Endometrial microvascular endothelial cells (primary cell): ENCODE measurements around the gene CLEC20A. TPM values are rescaled to one million over a fixed set of nuclear protein-coding genes. Genes with fewer than 3 reads are reported as not detected.

ENCODE experiments used
- in situ Hi-C: cut with HindIII; loops from 2 replicates; pipeline ENCODE4 v1.10.0; 2017; ENCODE audit warnings: low sequenced_read_pairs, low pct_unique_long_range_greater_than_20kb; ENCODE audit errors: inconsistent ontology term
- total RNA-seq: library from RNA; depleted of rRNA; stranded (reverse); fragments of >200 nt; gene quantifications from one replicate; pipeline ENCODE4 v1.2.3, GENCODE V29; 2015; ENCODE audit errors: inconsistent ontology term

Gene CLEC20A
- not detected for total RNA-seq

DNA sequence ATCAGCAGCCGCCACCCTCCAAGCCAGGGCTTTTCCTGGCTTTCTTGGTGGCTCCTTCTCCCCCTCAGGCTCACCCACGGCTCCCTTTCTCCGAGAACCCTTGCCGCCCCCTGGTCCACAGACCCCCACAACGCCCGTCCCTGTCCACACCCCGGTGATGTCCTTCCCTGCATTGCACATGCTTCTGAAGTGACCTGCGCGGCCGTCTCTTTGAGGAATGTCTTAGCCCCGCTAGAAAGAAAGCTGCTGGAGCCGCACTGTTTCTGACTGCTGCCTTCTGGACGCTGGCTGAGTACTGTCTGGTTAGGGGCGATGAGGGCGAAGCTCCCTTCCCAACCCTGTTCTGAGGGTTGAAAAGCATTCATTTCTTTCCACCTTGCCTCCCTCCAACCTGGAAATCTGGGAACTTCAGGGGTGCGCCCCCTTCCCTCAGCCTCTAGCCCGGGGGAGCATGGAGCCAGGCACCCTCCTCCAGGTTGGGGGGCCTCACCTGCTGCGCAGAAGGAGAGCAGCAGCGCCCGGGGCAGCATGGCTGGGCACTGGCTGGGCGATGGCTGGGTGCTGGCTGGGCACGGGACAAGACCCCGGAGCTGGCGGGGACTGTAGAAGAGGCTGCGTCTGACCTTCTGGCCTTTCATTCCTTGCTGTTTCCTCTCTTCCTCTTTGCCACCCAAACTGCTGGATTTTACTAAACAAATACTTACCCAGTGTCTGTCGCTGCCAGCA lies at the start of gene CLEC20A:
Gene CLEC20A, minus strand, starts transcription at position 555 of the 726 bp plus-strand sequence. Its CDS starts 25 bp downstream, at position 530.
- in situ Hi-C loops = no loop called here

DNA sequence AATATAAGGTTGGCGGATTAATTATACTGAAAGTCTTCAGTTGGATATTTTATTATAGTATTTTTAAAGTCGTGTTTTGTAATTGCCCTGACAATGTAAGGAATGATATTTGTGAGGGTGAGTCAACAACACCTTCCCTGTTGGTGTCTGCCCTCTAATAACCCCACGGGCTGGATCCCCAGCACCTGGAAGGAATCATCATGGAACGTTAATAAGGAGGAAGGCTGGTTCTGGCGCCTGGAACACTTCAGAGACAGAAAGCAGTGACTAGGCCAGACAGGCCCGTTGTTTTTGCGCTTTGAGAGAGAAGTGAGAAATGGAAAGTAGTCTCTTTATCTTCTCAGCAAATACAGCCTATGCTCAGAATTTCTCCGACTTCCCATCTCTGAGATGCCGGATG lies 47.8 kb upstream of the CLEC20A start:
- in situ Hi-C loops = no loop called here

DNA sequence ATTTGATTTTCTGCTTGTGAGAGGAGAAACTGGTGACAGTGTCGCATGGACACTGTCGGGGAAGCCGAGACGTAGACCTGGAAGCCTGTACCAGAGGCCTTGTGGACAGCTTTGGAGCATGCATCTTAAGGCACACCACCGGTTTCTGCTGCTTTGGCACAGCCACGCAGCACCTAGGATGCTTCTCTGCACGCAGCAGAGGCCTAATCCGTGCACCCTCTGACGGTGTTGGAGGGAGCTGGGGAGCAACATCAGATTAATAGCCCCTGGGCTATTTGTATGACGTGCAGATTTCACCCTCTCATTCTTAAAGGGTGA lies 46.5 kb upstream of the CLEC20A start:
- in situ Hi-C loops = no loop called here

DNA sequence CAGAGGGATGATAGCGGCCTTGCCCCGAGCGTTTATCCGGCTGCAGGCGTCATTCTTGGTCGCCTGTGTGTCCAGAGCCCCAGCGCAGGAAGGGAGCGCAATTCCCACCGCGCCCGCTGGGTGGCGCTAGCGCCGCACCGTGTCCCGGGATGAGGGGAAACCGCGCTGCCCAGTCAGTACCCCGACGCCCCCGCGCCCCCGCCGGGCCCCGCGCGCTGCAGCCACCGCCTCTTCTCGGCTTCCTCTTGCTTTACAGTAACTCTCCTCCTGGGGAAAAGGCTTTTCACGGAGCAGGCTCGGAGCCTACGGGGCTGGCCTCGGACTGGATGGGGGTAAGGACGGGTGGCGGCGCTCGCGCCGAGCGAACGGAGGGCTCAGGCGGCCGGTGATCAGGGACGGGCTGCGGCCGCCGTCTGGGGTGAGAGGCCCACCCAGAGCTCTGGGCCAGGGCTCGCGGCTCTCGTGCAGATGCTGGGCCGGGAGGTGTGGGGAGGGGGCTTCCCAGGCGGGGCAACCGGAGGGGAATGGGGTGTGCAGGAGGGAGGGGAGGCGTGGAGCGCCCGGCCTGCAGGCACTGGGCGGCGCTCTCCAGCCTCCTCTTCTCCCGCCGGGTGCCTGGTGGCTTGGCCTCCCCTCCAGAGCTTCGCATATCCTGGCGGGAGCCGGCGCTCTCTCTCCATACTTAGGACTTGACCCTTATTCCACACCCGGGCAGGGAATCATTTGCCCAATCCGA lies 46.0 kb upstream of the CLEC20A start:
- in situ Hi-C loops = no loop called here

DNA sequence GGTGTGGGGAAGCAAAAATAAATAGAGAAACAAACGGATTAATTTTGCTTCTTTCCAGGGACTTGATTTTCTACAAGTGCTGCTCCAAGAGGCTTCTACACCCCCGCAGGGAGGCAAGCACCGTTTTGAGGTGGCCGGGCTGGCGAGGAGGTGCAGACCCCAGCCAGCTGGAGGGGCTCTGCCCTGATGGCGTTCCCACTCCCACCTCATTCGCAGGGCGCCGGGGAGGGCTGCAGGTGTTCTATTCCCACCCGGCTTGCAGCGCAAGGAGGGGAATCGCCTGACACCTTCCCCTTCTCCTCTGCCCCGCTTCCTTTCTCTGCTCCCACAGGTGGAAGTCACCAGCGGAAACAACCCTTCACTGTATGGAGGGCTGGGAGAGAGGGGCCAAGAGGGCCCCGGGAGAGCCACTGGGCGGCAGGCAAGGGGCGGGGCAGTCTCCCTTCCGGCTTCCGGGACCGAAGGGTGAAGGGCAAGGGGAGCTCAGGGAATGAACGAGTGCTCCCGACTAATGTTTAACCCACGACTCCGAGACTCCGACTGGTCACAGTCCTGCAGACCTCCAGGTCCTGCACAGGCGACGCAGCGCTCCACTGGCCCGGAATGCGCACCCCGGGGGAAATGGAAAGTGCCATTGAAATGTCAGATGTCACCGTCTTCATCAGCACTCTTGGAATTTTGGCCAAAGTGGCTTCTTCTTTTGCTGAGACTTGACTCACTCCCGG lies 45.2 kb upstream of the CLEC20A start:
- in situ Hi-C loops = no loop called here

DNA sequence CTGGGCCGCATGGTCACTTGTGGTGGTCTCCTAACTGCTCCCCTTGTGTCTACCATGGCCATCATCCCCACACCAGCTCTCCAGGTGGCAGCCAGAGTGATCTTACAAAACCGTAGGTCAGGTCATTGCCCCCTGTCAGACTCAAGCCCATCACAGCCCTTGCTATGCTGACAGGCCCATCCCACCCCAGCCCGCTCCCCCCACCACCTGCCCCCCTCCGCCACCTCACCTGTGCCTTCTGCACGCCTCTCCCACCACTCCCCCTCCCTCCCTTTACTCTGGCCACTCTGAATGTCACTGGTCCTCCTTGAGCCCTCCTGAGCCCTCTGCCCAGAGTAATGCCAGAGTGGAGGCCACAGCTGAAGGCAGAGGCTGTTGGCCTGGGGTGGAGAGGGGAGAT lies 44.6 kb upstream of the CLEC20A start:
- in situ Hi-C loops = no loop called here

DNA sequence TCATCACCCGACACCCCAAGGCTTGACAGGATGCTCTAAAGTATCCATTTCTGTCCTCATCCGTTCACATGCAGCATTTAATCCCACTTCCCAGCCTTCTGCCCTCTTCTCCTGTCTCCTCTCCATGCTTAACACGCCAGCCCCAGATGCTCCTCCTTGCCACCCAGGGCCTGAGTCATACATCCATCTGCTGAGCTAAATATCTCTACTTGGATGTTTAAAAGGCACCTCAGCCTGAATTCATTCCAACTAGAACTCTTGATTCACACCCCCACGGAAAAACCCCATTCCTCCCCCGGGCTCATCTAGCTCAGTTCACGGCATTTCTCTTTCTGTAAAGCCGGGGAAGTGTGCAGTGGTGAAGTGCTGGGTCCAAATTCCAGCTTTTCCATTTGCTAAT lies 43.9 kb upstream of the CLEC20A start:
- in situ Hi-C loops = no loop called here

DNA sequence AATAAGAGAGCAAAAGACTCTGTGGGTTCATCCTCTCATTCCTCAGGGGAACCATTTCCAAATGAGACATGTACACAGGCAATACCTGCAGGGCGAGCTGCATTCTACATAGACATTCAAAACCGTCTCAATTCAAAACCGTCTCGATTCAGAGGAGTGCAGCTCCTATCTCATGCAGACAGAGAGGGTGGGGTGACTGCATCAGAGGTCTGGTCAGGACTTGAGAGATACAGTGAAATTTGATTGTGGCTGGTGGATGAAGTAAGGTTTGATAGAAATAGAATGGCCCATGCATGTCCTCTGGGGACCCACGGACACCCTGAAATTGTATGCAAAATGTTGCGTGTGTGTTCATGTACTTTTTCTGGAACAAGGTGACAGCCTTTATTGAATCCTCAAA lies 43.4 kb upstream of the CLEC20A start:
- in situ Hi-C loops = no loop called here

DNA sequence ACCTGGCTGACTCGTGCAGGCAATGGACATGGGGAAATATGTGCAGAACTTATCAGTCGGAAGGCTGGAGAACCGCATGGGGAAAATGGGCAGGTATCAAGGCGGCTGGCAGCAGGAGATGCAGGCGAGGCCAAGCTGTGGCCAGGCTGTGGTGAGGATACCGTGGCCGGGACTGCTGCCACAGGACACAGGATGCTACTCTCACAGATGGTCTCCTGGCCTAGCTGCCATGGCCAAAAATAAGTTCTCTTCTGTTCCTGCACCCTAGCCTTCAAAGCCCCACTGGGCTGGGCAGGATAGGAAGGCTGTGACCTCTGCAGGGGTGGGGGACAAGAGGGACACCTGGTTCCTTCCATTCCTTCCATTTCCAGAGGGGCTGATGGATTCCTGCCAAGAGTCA lies 42.5 kb upstream of the CLEC20A start:
- in situ Hi-C loops = no loop called here

DNA sequence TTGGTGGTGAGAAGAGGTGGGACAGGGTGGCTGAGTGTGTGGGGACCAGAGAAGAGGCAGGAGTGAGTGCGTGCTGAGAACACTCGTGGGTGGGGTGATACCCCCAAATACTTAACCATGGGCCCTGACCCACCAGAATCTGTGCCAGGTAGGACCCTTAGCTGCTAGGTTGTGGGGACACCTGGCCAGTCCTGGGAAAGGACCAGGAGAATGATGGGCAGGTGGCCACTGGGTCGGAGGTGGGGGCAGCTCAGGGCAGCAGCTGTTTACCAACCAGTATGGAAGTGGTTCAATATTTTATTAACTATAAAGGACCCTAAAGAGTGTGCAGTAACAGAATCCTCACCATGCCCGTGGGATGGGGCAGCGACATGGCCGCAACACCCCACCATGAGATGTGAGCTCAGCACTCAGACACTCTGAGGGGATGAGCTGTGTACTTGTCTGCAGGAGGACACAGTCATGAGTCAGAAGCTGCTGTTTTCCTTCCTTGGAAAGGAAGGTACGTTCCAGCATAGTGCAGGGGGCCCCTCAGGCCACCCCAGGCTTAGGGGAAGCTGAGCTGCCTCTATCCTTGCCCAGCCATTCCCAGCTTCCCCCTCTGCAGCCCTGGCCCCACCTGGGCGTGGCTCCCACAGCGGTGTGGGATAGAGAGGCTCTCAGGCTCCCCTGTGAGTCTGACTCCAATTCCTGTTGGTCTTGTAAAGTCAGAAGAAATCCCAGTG lies 41.6 kb upstream of the CLEC20A start:
- in situ Hi-C loops = no loop called here

DNA sequence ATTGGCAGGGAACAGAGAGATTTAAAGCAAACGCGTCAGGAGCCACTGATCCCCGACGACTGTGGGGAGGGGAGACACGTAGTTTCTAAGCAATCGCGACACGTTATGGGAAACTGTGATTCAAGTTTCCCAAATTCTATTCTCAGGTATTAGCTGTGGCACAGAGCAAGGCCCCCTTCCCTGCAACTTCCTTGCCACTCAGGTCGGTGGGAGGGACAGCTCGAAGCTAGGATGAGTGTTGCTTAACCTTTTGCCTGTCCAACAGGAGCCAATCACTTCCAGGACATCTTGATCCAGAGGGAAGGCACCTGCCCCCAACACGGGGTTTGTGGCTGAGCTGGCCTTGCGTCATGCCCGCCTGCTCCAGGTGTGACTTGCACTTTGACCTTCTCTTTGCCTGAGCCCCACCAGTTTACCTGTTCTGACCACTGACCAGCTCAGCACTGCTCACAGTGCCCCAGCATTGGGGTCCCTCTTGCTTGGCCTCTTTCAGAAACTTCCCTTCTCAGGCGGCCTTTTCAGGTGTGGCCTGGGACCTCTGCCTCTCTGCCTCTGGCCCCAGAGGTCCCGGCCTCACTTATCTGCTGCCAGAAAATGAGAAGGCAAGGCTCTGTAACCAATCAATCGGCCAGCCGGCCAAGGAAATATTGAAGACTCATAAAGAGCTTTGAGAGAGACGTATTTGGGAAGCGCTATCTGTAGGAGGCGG lies 40.8 kb upstream of the CLEC20A start:
- in situ Hi-C loops = no loop called here

DNA sequence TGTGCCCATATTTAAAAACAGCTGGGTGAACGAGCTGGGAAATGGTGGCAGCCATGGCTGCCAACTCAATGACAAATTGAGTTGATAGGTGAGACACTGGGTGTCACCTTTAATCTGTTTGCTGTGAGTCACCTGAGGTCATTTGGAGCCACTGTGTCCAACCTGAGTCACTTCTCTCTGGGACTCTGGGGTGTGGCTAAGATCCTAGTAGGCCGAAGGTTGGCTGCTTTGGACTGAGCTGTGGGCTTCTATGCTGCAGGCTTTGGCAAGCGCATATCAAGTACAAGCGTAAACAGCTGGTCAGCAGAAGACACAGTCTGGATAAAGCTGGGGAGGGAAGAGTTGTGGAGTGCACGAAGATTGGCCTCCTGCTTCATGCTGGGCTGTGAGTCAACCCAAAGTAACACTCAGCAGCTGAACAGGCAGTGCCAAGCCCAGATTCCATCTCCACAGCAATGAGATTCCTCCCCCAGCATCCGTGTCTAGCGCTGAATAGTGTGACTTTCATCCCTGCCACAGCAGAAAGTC lies 40.1 kb upstream of the CLEC20A start:
- in situ Hi-C loops = no loop called here

DNA sequence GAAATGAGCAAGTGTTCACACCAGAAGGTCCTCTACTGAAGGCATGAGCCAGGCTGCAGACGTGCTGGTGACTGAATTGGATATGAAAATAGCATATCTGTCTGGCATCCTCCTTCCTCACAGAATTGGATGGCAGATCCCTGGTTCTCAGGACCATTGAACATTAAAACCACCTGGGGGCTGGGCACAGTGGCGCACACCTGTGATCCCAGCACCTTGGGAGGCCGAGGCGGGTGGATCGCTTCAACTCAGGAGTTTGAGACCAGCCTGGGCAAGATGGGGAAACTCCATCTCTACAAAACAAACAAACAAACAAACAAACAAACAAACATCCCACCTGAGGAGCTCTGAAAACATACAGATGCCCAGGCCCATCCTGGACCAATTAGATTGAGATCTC lies 39.6 kb upstream of the CLEC20A start:
- in situ Hi-C loops = no loop called here

DNA sequence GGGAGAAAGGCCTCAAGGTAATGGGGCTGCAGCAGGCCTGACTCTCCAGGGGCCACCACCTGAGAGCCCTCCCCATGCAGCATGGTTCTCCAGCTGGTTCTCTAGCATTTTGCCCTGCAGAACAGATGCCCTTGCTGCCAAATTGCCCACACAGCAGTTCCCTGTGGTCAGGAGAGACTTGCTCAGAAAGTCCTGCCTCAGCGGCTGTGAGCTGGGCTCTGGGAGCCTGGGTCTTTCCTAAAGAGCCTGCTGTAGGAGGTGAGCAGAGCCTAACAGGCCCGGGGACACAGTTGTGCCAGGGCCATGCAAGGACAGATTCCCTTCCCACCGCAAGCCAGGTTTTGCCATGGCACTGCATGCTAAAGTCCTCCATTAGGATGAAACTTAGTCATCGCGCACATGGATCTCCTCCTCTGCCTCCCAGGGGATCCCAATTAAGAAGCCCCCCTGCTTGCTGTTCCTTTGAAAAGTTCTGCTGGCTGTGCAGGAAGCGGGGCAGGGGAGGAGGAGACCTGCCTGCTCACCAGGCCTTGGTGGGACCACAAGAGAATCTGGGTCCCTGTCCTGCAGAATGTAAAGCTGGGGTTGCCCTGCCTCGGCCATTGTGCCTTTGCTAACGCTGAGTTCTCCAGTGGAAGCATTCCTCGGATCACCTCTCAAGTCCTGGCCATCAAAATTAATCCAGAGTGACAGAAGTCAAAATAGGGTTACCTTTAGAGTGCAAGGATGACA lies 37.5 kb upstream of the CLEC20A start:
- in situ Hi-C loops = no loop called here

DNA sequence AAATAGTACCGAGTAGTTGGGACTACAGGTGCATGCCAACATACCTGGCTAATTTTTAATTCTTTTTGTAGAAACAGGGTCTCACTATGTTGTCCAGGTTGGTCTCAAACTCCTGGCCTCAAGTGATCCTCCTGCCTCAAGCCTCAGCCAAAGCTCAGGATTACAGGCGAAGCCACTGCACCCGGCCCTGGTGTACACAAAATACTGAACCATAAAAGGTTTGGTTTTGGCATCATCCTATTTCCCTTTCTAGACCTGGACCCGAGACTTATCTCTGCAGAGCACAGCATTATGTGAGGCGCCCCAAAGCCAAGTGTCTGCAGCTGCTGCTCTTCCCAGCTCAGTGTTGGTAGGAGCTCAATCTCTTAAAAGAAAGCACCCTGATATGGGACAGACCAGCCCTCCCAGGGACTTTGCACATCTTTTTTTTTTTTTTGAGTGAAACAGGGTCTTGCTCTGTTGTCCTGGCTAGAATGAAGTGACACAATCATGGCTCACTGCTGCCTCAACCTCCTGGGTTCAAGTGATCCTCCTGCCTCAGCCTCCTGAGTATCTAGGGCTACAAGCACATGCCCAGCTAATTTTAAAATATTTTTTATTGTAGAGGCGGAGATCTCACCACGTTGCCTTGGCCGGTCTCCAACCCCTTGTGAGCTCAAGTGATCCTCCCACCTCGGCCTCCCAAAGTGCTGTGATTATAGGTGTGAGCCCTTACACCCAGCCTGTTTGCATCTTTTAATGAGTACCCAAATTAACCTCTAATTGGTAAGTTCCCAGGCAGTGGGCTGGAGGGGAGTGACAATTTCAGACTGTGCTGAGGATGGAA lies 36.6 kb upstream of the CLEC20A start:
- in situ Hi-C loops = no loop called here

DNA sequence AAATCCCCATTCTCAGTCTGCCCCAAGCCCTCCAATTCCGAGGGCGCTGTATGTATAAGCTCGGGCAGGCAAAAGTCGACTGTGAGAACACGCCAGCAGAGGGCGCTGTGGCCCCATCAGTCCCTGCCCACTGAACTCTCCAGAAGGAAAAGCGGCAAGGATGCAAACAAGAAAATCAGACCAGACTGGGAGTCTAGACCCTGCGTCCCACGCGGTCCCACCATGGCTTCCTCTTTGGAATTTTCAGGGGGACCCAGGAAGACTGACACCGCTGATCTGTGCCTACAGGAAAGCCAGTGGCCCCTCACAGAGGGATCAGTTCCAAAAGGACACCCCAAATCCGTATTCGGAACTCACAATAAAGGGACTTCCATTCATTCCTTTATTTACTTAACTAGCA lies 35.6 kb upstream of the CLEC20A start:
- in situ Hi-C loops = no loop called here

DNA sequence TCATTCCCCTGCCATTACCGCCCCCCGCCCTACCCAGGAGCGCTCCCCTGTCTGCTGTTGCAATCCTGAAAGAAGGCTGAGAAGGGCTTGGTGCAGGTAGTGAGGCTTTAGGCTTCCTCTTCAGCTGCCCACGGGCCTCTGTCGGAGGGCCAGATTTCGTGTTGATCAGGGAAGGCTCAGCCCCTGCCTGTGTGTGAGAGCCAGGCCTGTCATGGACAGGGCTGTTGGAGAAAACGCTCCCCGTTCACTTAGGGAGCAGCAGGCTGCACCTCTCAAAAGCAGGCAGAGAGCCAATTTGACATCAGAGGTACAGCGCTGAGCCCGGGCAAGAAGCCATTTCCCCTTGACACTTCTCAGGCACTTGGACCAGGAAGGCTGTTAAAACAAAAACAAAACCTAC lies 35.1 kb upstream of the CLEC20A start:
- in situ Hi-C loops = no loop called here
